Measurements from ENCODE around the gene PCDH19.

The PCDH19 gene

DNA sequence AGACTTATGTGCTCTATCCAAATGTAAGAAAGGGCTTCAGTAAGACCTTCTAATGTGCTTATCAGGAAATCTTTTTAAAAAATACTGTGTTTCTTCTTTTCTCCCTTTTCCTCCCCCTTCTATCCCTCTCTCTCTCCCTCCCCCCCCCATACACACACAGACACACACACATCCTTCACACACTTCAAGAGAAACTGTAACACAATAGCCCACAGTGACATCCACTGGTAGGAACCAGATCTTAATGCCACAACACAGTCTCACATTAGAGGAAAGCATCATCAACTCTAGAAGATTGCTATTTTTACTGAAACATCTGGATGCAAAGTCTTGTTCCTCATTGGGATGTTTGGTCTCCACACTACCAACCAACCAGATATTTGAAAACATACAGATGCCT is 4.6 kb downstream of the PCDH19 start:
- DNase-seq (ENCODE audit: low spot score) = no peak

DNA sequence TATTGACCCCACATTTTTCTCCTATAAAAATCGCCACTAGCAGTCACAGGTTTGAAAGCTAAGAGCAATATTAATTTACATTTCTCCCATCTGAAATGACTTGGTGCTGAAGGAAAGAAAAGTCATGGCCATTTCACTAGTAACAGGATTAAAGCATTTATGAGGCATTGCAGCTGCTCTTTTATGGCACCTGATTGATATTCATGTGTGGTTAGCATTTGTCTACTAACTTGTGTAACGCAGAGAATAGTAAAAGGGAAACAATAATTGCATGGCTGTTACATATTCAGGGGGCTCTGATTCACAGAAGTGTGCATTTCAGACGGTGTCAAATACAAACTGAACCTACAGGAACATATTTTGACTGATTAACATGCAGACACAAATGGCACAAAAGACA is 5.2 kb downstream of the PCDH19 start:
- no peak for DNase-seq (ENCODE audit: low spot score)

DNA sequence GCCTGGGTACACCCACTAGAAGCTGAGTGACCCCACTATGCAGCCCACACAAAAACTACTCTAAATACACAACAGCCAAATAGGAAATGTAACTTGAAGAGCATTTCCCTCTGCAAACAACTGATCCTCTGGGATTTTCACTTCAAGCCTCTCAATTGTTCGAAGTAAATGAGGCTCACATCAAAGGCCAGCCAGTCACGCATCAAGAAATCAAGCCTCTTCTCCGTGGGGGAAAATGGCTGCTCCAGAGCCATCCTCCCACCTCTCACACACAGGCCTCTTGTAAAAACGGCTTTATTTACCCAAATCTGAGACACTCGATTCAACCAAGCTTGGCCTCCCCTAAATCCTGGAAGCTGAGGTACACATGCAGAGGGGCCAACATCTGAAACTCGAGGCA is 14.3 kb downstream of the PCDH19 start:
- DNase-seq (ENCODE audit: low spot score) = no peak

DNA sequence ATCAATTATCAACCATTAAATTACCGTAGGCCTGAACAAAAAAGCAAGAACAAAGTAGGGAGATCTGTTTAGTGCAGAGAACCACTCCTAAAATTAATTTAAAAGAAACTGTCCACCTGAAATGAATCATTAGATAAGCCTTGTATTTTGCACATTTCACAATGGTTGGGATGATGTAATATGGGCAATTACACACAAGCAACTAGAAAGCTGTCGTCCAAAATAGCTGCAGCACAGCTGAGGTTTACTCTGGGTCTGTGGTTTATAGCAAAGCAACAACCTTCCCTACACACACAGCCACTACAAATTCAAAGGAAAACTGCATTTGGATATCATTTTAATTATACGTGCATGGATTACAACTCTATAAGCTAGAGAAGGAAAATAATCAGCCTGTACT is 28.5 kb downstream of the PCDH19 start:
- DNase-seq (ENCODE audit: low spot score) = no peak

DNA sequence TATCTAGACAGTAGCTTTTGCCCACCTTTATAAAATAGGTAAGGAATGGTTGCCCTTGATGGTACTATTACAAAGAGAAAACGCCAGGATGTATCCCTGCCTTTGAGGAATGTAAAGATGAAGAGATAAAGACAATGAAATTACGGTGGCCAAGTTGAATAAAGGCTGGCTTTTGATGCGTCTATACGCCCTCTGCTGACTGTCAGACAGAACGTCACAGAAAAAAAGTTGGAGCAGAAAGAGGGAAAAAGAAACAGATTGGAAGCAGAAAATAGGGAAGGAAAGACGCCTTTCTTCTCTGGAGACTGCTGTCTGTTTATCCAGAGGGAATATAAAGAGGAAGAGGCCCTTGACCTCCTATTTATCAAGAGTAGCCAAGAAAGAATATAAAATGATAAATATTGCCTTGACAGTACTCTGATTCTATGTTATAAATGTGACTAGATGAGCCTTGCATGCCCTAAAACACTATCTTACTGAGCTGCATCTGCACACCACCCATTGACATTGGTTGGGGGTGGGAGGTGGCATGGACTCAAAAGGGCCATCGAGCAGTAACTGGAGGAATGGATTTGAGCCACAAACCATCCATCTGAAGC is 30.6 kb downstream of the PCDH19 start:
- peak; percentile 55 for DNase-seq (ENCODE audit: low spot score)

DNA sequence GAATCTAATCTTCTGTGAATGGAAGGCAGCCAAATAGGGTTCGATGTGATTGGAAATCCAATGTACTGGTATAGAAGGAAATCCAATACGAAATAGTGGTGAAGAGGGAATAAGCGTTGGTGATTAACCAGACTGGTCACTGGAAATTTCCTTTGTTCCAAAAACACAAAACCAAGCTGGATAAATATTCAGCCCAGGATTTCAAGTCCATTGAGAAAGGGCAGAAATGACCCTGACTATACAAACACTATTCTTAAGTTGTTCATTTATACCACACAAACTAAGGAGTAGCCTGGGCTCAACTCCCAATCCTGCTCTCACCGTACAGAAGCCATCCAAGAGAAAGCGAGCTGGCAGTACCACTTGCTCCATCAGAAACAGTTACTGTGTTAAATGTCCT is 32.2 kb downstream of the PCDH19 start:
- no peak for DNase-seq (ENCODE audit: low spot score)

DNA sequence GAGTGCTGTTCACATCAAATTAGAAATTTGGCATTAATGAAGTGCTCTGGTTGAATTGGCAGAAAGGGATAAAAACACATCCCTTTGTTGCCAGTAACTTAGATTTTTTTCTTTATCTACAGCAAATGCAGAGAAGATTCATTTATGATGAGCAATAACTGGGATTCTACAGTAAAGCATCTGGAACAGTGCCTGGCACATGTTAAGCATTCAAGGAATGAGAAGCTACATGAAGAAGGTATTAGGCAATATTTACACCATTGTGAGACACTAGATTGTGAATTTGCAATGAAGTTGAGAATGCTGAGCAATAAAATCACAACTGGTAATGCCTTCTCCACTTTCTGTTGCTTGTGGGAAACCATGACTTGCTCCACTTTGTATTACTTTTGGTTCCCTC is 33.5 kb downstream of the PCDH19 start:
- DNase-seq (ENCODE audit: low spot score) = peak; percentile 1

DNA sequence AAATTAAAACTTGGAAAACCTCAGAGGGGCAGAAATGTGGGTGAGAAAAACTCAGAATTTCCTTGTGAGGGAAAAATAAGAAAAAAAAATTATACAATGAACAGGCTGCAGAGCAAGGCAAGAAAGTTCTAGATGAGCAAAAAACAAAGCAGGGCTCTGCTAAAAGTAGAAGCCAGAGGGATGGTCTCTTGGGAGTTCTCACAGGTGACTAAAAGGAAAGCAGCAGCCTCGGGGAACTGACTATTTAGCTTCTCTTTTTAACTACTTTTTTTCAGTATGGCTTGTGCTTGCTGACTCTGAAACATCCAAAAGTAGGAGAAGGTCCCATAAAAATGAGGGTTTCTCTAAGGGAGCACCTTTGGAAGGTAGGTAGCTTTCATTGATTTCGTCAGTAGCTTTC is 36.4 kb downstream of the PCDH19 start:
- no peak for DNase-seq (ENCODE audit: low spot score)

DNA sequence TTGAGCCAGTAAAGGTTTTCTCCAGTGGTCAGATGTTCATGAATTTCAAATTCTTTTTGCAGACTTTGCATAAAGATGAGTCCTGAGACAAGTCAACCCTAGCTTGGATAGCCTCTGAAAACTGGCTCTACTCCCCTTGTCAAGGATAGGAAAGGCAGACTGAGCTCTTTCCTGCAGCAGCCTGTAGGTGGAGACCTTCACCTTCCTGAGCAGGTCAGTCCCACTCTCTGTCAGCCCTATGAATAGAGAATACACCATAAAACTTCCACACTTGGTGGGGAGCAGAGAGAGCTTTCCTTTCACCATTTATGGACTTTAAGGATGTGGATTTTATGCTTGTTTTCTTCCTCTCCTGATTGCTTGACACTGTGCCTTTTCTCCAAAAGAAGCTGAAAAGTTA is 41.9 kb downstream of the PCDH19 start:
- DNase-seq (ENCODE audit: low spot score) = peak; percentile 43

DNA sequence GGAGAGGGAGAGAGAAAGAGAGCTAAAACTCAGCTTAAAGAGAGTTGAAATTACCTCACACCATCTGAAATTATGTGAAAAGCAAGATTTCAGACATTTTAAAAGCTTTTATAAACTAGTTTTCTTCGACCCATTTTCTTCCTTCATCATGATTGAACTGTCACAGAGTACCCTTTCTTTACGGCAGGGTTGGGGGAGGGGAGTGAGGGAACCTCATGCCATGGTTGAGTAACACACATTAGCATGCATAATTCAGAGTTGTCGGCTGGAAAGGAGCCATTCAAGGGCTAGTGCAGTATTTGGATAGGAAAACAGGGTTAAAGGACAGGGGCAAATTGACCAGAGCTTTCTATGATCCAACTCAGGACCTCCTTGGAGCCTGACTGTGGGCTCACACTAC is 46.2 kb downstream of the PCDH19 start:
- no peak for DNase-seq (ENCODE audit: low spot score)

DNA sequence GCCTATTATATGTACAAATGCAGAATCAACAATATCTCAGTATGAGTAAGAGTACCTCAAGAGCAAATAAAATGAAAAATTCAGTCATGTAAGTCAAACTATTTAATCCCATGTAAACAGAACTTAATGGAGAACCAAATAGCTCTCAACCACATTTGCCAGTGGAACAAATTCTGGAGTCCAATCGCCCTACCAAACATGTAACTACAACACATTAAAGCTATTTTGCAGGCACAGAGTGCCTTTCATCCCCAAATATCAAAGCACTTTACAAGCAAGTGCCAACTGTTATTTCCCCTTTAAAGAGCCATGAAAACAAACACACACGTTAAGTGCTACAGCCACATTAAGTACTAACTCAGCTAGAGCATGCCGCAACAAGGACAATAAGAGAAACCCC is 51.3 kb downstream of the PCDH19 start:
- no peak for DNase-seq (ENCODE audit: low spot score)

DNA sequence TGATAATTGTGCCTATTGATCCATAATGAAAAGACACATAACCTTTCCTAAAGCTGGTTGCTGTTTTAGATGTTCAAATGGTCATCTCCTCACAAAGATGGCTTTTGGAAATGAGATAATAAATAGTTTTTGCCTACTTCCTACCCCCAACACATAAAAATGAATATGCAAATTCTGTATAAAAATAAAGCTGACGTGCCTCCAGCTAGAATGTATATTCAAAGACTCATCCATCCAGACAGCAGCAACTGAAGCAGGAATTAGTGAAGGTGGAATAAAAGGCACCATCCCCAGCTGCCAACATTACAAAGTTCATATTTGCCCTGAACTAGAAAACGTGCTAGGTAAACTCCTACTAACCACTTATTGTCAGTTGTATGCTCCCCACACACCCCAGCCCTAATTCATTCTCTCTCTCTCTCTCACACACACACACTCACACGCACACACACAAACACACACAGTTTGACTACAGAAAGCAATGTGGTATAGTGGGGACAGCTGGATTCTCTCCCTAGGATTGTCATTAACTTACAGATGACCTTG is 53.6 kb downstream of the PCDH19 start:
- no peak for DNase-seq (ENCODE audit: low spot score)

DNA sequence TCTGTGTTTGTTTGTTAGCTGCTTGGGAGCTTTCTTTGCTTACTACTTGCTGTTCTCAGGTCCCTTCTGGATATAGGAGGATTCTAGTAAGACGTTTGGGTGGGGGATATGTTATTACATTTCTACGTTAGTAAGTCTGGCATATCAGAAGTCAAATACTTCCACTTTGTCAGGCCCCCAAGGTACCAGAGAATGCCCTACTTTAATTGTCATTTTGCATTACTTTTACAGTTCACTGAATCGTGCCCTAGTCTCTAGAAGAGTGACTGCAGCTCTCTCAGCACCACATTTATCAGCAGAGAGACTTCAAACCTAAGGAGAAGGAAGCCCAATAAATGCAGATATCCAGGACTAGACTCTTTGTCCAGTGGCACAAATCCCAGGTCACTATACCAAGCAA is 54.4 kb downstream of the PCDH19 start:
- no peak for DNase-seq (ENCODE audit: low spot score)

DNA sequence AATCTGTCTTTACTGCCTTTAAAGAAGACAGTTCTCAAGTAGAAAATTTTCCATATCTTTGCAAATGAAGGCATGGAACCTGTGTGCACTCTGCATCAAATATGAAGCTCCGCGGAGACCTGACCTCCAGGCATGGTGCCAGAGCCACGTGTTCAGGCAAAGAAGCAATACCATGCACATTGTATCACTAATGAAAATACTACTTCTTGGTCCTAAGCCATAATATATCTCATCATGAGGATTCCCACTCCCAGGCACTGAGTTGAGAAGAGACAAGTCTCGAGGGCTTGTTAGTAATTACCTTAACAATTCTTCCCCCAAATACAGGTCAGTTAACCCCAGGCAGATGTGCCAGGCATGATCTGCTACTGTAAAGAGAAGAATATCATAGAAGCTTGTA is 56.7 kb downstream of the PCDH19 start:
- DNase-seq (ENCODE audit: low spot score) = no peak

DNA sequence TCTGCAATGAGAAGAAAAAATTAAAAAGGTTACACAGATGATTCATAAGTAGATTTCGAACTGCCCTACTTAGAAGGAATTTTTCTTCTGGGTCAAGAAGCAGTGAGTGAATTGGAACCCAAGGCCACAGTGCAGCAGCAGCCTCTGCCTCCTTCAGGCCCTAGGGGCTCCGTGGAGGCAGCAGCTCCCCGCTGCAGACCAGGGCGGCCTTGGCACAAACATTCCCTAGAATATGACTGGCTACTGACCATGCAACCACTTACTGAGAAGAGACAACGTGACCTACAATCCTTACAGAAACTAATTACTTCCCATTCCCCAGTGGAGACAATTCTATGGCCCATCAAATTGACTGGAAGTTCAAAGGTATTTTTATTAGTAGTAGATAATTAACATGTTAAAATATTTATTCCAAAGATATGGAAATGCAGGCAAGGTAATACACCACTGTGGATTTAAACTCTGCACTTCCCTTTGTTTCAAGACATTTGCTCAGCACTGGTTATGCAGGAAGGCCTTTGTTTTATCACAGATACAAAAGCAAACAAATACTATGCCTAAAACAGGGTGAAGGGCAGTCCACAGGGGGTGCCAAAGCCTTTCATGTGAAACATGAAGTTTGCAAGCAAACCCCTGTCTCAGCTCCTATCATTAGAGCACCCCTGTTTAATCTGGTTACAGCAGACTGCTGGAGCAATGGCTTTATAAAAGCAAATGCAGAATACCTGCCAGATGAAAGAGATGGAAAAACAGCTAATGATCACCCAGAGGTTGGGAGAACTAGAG is 59.2 kb downstream of the PCDH19 start:
- DNase-seq (ENCODE audit: low spot score) = no peak

DNA sequence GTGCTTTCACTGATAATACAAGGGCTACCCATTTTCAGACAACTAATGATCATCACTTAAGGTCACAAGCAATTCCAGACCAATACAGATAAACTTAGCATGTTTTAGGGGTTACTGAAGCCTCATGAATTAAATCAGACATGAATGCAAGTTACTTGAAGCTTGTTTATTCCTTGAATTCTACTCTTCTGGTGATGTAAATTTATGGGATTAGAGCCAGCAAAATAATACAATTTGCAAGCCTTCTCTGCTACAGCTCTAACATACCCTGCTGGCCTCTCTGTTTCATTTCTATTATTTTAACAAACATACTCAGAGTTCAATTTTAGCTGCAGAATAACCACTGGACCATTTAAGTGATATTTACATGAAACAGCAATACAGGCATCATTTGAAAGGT is 60.7 kb downstream of the PCDH19 start:
- no peak for DNase-seq (ENCODE audit: low spot score)

DNA sequence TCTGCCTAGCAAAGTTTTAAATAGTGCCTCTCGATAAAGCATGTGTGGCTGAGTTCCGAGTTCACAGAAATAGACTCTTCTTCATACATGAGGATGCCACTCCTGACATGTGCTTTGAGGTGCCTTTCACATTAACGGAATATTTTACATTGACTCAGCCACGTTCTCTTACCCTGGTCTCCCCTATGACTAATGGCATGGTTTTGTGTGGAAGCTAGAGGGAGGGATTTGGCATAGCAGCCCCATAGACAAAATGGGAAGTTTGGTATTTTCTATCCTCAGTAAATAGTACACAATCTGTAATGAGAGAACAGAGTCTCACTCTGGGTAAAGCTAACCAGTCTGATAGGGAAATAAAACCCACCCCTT is 68.9 kb downstream of the PCDH19 start:
- no peak for DNase-seq (ENCODE audit: low spot score)

DNA sequence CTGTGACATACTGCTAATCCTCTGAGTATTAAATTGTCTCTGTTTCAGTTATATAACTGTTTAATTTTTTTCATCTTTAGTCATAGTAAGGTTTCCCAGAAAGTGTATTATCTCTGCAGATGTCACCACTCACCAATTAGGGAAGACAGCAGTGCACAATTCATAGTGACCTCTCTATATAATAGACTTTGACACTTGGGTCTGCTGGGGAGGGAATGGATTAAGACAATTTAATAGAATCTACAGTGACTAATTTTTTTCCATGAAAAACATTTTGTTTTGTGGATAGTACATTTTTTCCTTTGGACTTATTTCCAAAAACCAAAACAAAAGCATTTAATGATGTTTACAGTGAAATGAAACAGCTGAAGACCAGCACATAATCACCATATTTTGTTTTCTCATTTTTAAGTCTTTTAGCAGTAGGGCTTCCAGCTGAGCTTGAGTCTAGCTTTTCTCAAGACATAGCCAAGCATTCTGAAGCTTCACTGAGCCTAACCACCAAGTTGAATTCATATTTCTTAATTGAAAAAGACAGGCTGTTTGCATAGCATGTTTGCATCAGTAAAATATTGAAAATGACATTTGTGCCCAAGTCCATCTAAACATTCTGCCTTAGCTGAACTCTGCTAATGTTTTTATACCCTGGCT is 69.5 kb downstream of the PCDH19 start:
- no peak for DNase-seq (ENCODE audit: low spot score)

DNA sequence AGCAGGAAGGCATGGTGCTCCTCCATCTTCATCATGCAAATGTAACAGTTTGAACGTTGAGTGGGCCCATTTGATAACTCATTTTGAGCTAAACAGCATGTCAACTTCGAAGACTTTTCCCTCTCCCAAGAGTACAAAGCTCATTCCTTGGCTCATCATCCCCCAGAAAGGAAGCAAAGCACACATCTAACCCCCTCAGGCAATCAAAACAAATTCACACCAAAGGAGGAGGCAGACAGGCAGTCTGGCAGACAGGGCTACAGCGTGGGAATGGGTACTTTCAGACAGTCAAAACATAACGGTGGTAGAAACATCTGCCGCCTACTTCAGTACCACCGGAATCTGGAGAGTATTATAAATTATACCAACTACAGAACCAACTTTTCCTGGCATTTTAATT is 81.7 kb downstream of the PCDH19 start:
- no peak for DNase-seq (ENCODE audit: low spot score)

DNA sequence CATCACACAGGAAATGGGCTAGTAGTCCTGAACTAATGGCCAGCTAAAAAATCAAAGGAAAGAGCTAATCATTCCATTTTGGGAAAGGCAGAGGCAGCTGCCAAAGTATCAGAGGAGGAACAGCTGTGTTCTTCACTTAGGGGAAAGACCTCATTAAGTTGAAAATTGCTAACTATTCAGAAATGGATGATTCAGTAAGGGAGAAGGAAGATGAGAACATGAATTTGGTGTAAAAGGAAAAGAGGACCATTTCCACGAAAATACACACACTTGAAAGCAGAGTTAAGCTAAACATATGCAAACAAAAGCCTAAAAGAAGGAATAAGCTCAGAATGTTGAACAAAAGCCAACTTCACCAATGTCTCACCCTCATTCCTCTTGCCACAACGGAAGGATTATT is 90.4 kb downstream of the PCDH19 start:
- no peak for DNase-seq (ENCODE audit: low spot score)

DNA sequence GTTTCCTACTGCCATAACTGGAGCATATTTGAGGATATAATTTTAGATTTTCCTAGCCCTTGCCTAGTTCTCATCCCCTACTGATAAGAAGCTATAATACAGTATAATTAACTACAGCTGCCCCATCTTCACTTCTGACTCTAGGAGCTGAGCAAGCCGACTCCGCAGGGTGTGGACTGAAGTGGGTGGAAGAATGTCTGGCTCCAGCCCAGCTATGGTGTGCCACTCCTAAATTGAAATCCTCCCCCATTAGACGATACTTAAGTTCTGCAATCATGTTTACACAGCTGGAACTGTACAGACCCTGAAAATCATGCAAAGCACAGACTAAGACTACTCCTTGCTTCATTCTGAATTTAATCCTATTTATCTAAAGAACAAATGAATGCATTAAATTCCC is 93.1 kb downstream of the PCDH19 start:
- DNase-seq (ENCODE audit: low spot score) = no peak

DNA sequence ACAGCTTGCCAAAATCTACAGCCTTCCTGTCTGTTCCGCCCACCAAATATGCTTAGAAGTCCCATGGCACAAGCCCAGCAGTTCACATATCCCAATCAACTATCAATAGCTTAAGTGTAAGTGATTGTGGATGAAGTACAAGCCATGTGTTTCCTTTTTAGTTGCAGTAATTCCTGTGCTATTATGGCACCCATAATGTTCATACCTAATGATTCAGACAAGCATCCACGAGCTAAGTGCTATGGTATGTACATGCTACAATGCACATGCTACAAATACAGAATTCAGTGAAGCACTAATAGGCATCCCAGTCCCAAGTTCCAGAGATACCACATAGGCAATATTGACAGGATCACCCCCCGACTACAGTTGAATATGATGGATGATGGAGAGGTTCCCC is 94.5 kb downstream of the PCDH19 start:
- no peak for DNase-seq (ENCODE audit: low spot score)

DNA sequence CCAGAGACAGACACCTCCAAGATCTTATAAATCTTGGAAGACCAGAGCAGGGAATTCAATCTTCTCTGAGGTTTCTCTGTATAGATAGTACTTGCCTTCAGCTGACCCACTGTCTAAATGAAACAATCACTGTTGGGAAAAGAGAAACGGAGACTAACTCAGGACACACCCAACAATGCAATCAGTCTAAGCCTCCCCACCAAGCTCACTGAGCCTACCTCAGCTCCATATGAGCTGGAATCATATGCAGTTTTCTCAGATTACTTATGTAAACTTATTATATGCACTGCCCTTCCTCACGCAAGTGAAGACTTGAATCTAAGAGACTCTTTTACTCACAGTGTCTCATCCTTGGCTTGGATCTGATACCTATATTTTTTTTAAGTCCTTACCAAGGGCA is 110.5 kb downstream of the PCDH19 start:
- DNase-seq (ENCODE audit: low spot score) = no peak
